Type B pancreatic cell (in vitro differentiated cells): ENCODE results near the gene LRIT1. TPM values are rescaled to one million over a fixed set of nuclear protein-coding genes. Genes with fewer than 3 reads are reported as not detected.
"Not testable (repeated sequence)": the region's sequence is repeated elsewhere in the genome, so short reads cannot be mapped to it uniquely, and the experiment has no call there.

Source experiments
- DNase-seq: peaks from one replicate; pipeline ENCODE4 v3.0.0; 2021; ENCODE audit warnings: mixed read lengths; ENCODE audit not compliant: unreplicated experiment; ENCODE audit errors: extremely low spot score
- H3K27ac Mint-ChIP-seq: 2 replicates; pipeline ENCODE4 v1.8.0; 2021; ENCODE audit warnings: mild to moderate bottlenecking, mixed read lengths
- H3K27me3 Mint-ChIP-seq: 2 replicates; pipeline ENCODE4 v1.8.0; 2021; ENCODE audit warnings: mixed read lengths
- H3K36me3 Mint-ChIP-seq: 2 replicates; pipeline ENCODE4 v1.8.0; 2021; ENCODE audit warnings: mixed read lengths
- H3K4me1 Mint-ChIP-seq: one replicate; pipeline ENCODE4 v1.8.0; 2021; ENCODE audit warnings: mixed read lengths; ENCODE audit not compliant: unreplicated experiment
- H3K4me3 Mint-ChIP-seq: 2 replicates; pipeline ENCODE4 v1.8.0; 2021; ENCODE audit warnings: mild to moderate bottlenecking, mixed read lengths
- H3K9me3 Mint-ChIP-seq: 2 replicates; pipeline ENCODE4 v1.8.0; 2021; ENCODE audit warnings: mixed read lengths
- long read RNA-seq: library from polyadenylated mRNA; unstranded; transcript quantifications from one replicate; pipeline ENCODE4 v2.0.0, GENCODE V29; 2020
- total RNA-seq: library from RNA; stranded (reverse); gene quantifications from 2 replicates; pipeline ENCODE4 v1.2.1, GENCODE V29; 2021; ENCODE audit warnings: low replicate concordance
- TF ChIP-seq, protein P1 (sequence below): fragments of 200-600 bp; sonication (generic); conservative IDR thresholded peaks from 2 replicates; pipeline ENCODE4 v1.5.0; 2021; ENCODE audit warnings: antibody characterized with exemption, mild to moderate bottlenecking

LRIT1 gene
- total RNA-seq: not detected in 2 replicates
- long read RNA-seq: 0 reads

- Mint-ChIP-seq H3K9me3 (no peaks in the 10 kb centered on the region), H3K36me3 (no peaks in the 10 kb centered on the region), H3K27ac (no peak within 1 kb of the TSS), H3K27me3 (peaks cover 44% of the 10 kb centered on the region), H3K4me3 (no peak within 1 kb of the TSS), H3K4me1 (no peaks in the 10 kb centered on the region)
- TF ChIP-seq, protein P1, sequence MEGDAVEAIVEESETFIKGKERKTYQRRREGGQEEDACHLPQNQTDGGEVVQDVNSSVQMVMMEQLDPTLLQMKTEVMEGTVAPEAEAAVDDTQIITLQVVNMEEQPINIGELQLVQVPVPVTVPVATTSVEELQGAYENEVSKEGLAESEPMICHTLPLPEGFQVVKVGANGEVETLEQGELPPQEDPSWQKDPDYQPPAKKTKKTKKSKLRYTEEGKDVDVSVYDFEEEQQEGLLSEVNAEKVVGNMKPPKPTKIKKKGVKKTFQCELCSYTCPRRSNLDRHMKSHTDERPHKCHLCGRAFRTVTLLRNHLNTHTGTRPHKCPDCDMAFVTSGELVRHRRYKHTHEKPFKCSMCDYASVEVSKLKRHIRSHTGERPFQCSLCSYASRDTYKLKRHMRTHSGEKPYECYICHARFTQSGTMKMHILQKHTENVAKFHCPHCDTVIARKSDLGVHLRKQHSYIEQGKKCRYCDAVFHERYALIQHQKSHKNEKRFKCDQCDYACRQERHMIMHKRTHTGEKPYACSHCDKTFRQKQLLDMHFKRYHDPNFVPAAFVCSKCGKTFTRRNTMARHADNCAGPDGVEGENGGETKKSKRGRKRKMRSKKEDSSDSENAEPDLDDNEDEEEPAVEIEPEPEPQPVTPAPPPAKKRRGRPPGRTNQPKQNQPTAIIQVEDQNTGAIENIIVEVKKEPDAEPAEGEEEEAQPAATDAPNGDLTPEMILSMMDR: no peak
- DNase-seq: no peak
Measured at GRCh38 chr10:84241185-84241790, at the start of gene LRIT1. LRIT1 (minus strand) TSS chr10:84241546; CDS start chr10:84241439, 107 bp downstream.

DNA sequence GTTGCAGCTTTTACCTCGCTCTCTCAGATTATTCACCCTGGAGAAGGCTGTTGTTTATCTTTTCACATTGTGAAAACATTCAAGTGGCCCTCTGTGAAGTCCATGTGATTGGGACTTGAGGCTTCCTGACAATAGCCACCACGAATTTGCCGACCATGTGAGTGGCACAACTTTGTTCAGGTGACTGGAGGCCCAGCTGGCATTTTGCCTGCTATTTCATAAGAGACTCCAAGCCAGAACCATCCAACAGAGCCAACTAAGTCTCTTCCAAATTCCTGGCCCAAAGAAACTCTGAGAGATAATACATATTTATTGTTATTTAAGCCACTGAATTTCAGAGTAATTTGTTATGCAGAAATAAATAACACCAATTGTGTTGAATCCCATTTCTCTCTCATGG is 48.9 kb upstream of the LRIT1 start:
- DNase-seq: no peak
- H3K9me3 Mint-ChIP-seq: peaks cover 5% of the 10 kb centered on the region
- H3K27ac Mint-ChIP-seq: no peak overlapping the region
- H3K4me3 Mint-ChIP-seq: no peak overlapping the region
- TF ChIP-seq, protein P1: no peak
- H3K27me3 Mint-ChIP-seq: peaks cover 16% of the 10 kb centered on the region
- H3K36me3 Mint-ChIP-seq: no peaks in the 10 kb centered on the region
- H3K4me1 Mint-ChIP-seq: no peaks in the 10 kb centered on the region

- peaks cover 16% of the 10 kb centered on the region for H3K27me3 Mint-ChIP-seq
- H3K36me3 Mint-ChIP-seq: no peaks in the 10 kb centered on the region
- H3K9me3 Mint-ChIP-seq: peaks cover 5% of the 10 kb centered on the region
- H3K4me1 Mint-ChIP-seq: no peaks in the 10 kb centered on the region
- TF ChIP-seq, protein P1: no peak
- DNase-seq: no peak
- no peak overlapping the region for H3K27ac Mint-ChIP-seq
- no peak overlapping the region for H3K4me3 Mint-ChIP-seq
Measured at GRCh38 chr10:84289521-84290200, 48.3 kb upstream of the LRIT1 start.

DNA sequence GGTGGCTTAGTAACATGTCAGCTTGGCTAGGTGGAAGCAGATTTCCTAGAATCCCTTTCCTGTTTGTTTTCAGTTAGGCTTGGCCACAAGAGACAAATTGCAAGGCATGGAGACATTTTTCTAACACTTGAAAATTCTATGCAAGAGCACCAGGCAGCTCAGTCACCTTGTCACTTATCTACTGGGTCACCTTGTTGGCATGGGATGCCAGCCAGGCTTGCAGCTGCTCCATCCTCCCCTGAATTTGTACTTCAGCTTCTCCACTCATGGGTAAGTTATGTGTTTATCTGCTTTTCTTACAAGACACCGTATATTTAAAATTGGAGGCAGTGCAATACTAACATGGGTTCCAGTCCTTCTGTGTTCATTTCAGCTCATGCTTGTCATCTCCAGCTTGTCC is 46.8 kb upstream of the LRIT1 start:
- no peak for DNase-seq
- Mint-ChIP-seq H3K4me1 (no peaks in the 10 kb centered on the region), H3K4me3 (no peak overlapping the region), H3K27me3 (peaks cover 16% of the 10 kb centered on the region), H3K9me3 (peaks cover 5% of the 10 kb centered on the region), H3K27ac (no peak overlapping the region), H3K36me3 (no peaks in the 10 kb centered on the region)
- TF ChIP-seq, protein P1: no peak

- Mint-ChIP-seq H3K27me3 (peaks cover 16% of the 10 kb centered on the region), H3K4me3 (no peak overlapping the region), H3K36me3 (no peaks in the 10 kb centered on the region), H3K27ac (no peak overlapping the region), H3K9me3 (peaks cover 5% of the 10 kb centered on the region), H3K4me1 (no peaks in the 10 kb centered on the region)
- no peak for DNase-seq
- TF ChIP-seq, protein P1: no peak
Measured at GRCh38 chr10:84286695-84287094, 45.3 kb upstream of the LRIT1 start.

GRCh38 chr10:84279876-84280475 is 38.6 kb upstream of the LRIT1 start:
- H3K9me3 Mint-ChIP-seq, H3K27ac Mint-ChIP-seq: not testable (repeated sequence)

More at GRCh38 chr10:84279876-84280475, 38.6 kb upstream of the LRIT1 start:
- not testable (repeated sequence) for H3K4me1 Mint-ChIP-seq, DNase-seq, H3K36me3 Mint-ChIP-seq
- H3K4me3 Mint-ChIP-seq: peak overlapping the region; percentile 85
- H3K27me3 Mint-ChIP-seq: peaks cover 11% of the 10 kb centered on the region
